HG03196 (cell line): ENCODE measurements around the gene LAMB4.

Experiments
- ATAC-seq: cut with Tn5 transposase; IDR thresholded peaks from one replicate; pipeline ENCODE4 v1.9.1; 2021; ENCODE audit not compliant: unreplicated experiment

LAMB4 gene

GRCh38 chr7:108086962-108087361 lies 43.2 kb downstream of the LAMB4 start:
- no peak for ATAC-seq

- no peak for ATAC-seq
These were observed 43.6 kb downstream of the LAMB4 start for GRCh38 chr7:108086546-108086945.

GRCh38 chr7:108083980-108084379 lies 46.2 kb downstream of the LAMB4 start:
- no peak for ATAC-seq

- ATAC-seq: no peak
These were observed 50.2 kb downstream of the LAMB4 start for GRCh38 chr7:108079648-108080591.

GRCh38 chr7:108079276-108079647 lies 50.9 kb downstream of the LAMB4 start:
- no peak for ATAC-seq

GRCh38 chr7:108078691-108079090 lies 51.5 kb downstream of the LAMB4 start:
- no peak for ATAC-seq

- no peak for ATAC-seq
These were observed 51.9 kb downstream of the LAMB4 start for GRCh38 chr7:108078211-108078673.

GRCh38 chr7:108077709-108078108 lies 52.5 kb downstream of the LAMB4 start:
- no peak for ATAC-seq

- ATAC-seq: no peak
These were observed 54.0 kb downstream of the LAMB4 start for GRCh38 chr7:108076156-108076555.

- ATAC-seq: no peak
These were observed 56.7 kb downstream of the LAMB4 start for GRCh38 chr7:108073305-108074070.

GRCh38 chr7:108072739-108073138 lies 57.4 kb downstream of the LAMB4 start:
- no peak for ATAC-seq

- no peak for ATAC-seq
These were observed 58.0 kb downstream of the LAMB4 start for GRCh38 chr7:108072116-108072515.

- ATAC-seq: no peak
These were observed 58.6 kb downstream of the LAMB4 start for GRCh38 chr7:108071551-108071950.

- no peak for ATAC-seq
These were observed 60.5 kb downstream of the LAMB4 start for GRCh38 chr7:108069646-108070045.

- no peak for ATAC-seq
These were observed 62.3 kb downstream of the LAMB4 start for GRCh38 chr7:108067844-108068243.

- no peak for ATAC-seq
These were observed 63.7 kb downstream of the LAMB4 start for GRCh38 chr7:108066486-108066885.

GRCh38 chr7:108063520-108063933 lies 66.6 kb downstream of the LAMB4 start:
- no peak for ATAC-seq

- no peak for ATAC-seq
These were observed 67.7 kb downstream of the LAMB4 start for GRCh38 chr7:108062250-108063014.

- no peak for ATAC-seq
These were observed 70.6 kb downstream of the LAMB4 start for GRCh38 chr7:108059526-108059925.

GRCh38 chr7:108057951-108058481 lies 72.1 kb downstream of the LAMB4 start:
- no peak for ATAC-seq

- ATAC-seq: no peak
These were observed 74.5 kb downstream of the LAMB4 start for GRCh38 chr7:108055611-108056021.
